BLaER1 (cell line): ENCODE measurements around the gene PHC2.

Source experiments
- H3K27ac ChIP-seq: shearing (Covaris generic); formaldehyde crosslinking; 2 replicates; pipeline ENCODE4 v1.8.1; 2022
- H3K27me3 ChIP-seq: shearing (Covaris generic); formaldehyde crosslinking; 2 replicates; pipeline ENCODE4 v1.8.1; 2022
- H3K36me3 ChIP-seq: shearing (Covaris generic); formaldehyde crosslinking; 2 replicates; pipeline ENCODE4 v1.8.1; 2022
- H3K4me1 ChIP-seq: shearing (Covaris generic); formaldehyde crosslinking; 2 replicates; pipeline ENCODE4 v1.8.1; 2022
- H3K4me2 ChIP-seq: shearing (Covaris generic); formaldehyde crosslinking; 2 replicates; pipeline ENCODE4 v1.8.1; 2022
- H3K4me3 ChIP-seq: shearing (Covaris generic); formaldehyde crosslinking; 2 replicates; pipeline ENCODE4 v1.8.1; 2022
- H3K9ac ChIP-seq: shearing (Covaris generic); formaldehyde crosslinking; 2 replicates; pipeline ENCODE4 v1.8.1; 2022
- H3K9me3 ChIP-seq: shearing (Covaris generic); formaldehyde crosslinking; 2 replicates; pipeline ENCODE4 v1.8.1; 2022
- H4K20me1 ChIP-seq: shearing (Covaris generic); formaldehyde crosslinking; 2 replicates; pipeline ENCODE4 v1.8.1; 2022
- Cebpa-rat ChIP-seq: shearing (Covaris generic); IDR thresholded peaks from 2 replicates; pipeline ENCODE4 v1.8.1; 2022

The PHC2 gene

GRCh38 chr1:33455539-33456501 is 24.9 kb upstream of the PHC2 start:
- no peak overlapping the region for H3K9ac ChIP-seq
- H3K4me1 ChIP-seq = peaks cover 44% of the 10 kb centered on the region
- no peak overlapping the region for H3K4me3 ChIP-seq
- H3K27me3 ChIP-seq = no peaks in the 10 kb centered on the region
- peak overlapping the region; percentile 20 for H3K4me2 ChIP-seq
- no peak for TF ChIP-seq Cebpa-rat
- H3K9me3 ChIP-seq = no peaks in the 10 kb centered on the region
- H4K20me1 ChIP-seq = no peaks in the 10 kb centered on the region
- H3K36me3 ChIP-seq = no peaks in the 10 kb centered on the region
- H3K27ac ChIP-seq = no peak overlapping the region

GRCh38 chr1:33454646-33455282 is 23.9 kb upstream of the PHC2 start:
- Histone ChIP-seq H3K9me3 (no peaks in the 10 kb centered on the region), H3K9ac (no peak overlapping the region), H3K36me3 (no peaks in the 10 kb centered on the region), H3K4me3 (no peak overlapping the region), H4K20me1 (no peaks in the 10 kb centered on the region), H3K4me1 (peaks cover 33% of the 10 kb centered on the region), H3K27ac (no peak overlapping the region), H3K4me2 (no peak overlapping the region), H3K27me3 (no peaks in the 10 kb centered on the region)
- no peak for TF ChIP-seq Cebpa-rat

GRCh38 chr1:33446590-33446989 is 15.7 kb upstream of the PHC2 start:
- H3K4me3 ChIP-seq = no peak overlapping the region
- no peaks in the 10 kb centered on the region for H3K9me3 ChIP-seq
- no peak overlapping the region for H3K27ac ChIP-seq
- no peaks in the 10 kb centered on the region for H3K36me3 ChIP-seq
- TF ChIP-seq Cebpa-rat = no peak
- no peaks in the 10 kb centered on the region for H4K20me1 ChIP-seq
- no peak overlapping the region for H3K4me2 ChIP-seq
- H3K9ac ChIP-seq = no peak overlapping the region
- H3K4me1 ChIP-seq = no peaks in the 10 kb centered on the region
- H3K27me3 ChIP-seq = no peaks in the 10 kb centered on the region

- Histone ChIP-seq H3K4me1 (no peaks in the 10 kb centered on the region), H3K9me3 (no peaks in the 10 kb centered on the region), H3K9ac (no peak overlapping the region), H3K4me2 (no peak overlapping the region), H3K27ac (no peak overlapping the region), H3K4me3 (no peak overlapping the region), H4K20me1 (no peaks in the 10 kb centered on the region), H3K27me3 (no peaks in the 10 kb centered on the region), H3K36me3 (no peaks in the 10 kb centered on the region)
- TF ChIP-seq Cebpa-rat = no peak
Measured at GRCh38 chr1:33445108-33445507, 14.2 kb upstream of the PHC2 start.

- H3K9ac ChIP-seq = no peak overlapping the region
- no peaks in the 10 kb centered on the region for H3K27me3 ChIP-seq
- H3K4me3 ChIP-seq = no peak overlapping the region
- H3K4me2 ChIP-seq = no peak overlapping the region
- H3K9me3 ChIP-seq = no peaks in the 10 kb centered on the region
- no peak for TF ChIP-seq Cebpa-rat
- H3K36me3 ChIP-seq = no peaks in the 10 kb centered on the region
- no peaks in the 10 kb centered on the region for H4K20me1 ChIP-seq
- H3K27ac ChIP-seq = no peak overlapping the region
- no peaks in the 10 kb centered on the region for H3K4me1 ChIP-seq
Measured at GRCh38 chr1:33443705-33444180, 12.8 kb upstream of the PHC2 start.

GRCh38 chr1:33443080-33443704 is 12.3 kb upstream of the PHC2 start:
- Histone ChIP-seq H3K27ac (no peak overlapping the region), H3K9me3 (no peaks in the 10 kb centered on the region), H3K9ac (no peak overlapping the region), H3K27me3 (no peaks in the 10 kb centered on the region), H3K4me1 (no peaks in the 10 kb centered on the region), H3K4me3 (no peak overlapping the region), H3K4me2 (no peak overlapping the region), H3K36me3 (no peaks in the 10 kb centered on the region), H4K20me1 (no peaks in the 10 kb centered on the region)
- no peak for TF ChIP-seq Cebpa-rat

GRCh38 chr1:33442141-33442540 is 11.2 kb upstream of the PHC2 start:
- Histone ChIP-seq H3K4me3 (no peak overlapping the region), H3K9ac (no peak overlapping the region), H3K36me3 (no peaks in the 10 kb centered on the region), H3K27me3 (no peaks in the 10 kb centered on the region), H4K20me1 (no peaks in the 10 kb centered on the region), H3K4me2 (no peak overlapping the region), H3K4me1 (no peaks in the 10 kb centered on the region), H3K9me3 (no peaks in the 10 kb centered on the region), H3K27ac (no peak overlapping the region)
- no peak for TF ChIP-seq Cebpa-rat

GRCh38 chr1:33441088-33441745 is 10.3 kb upstream of the PHC2 start:
- Histone ChIP-seq H3K9ac (no peak overlapping the region), H3K36me3 (no peaks in the 10 kb centered on the region), H3K9me3 (no peaks in the 10 kb centered on the region), H3K4me2 (no peak overlapping the region), H4K20me1 (no peaks in the 10 kb centered on the region), H3K27ac (no peak overlapping the region), H3K4me1 (no peaks in the 10 kb centered on the region), H3K4me3 (no peak overlapping the region), H3K27me3 (no peaks in the 10 kb centered on the region)
- no peak for TF ChIP-seq Cebpa-rat

GRCh38 chr1:33439662-33440061 is 8.8 kb upstream of the PHC2 start:
- Histone ChIP-seq H3K36me3 (no peaks in the 10 kb centered on the region), H3K9ac (no peak overlapping the region), H3K27me3 (no peaks in the 10 kb centered on the region), H3K4me3 (no peak overlapping the region), H3K27ac (no peak overlapping the region), H3K4me2 (no peak overlapping the region), H3K9me3 (no peaks in the 10 kb centered on the region), H3K4me1 (peaks cover 11% of the 10 kb centered on the region), H4K20me1 (no peaks in the 10 kb centered on the region)
- TF ChIP-seq Cebpa-rat = no peak
